Fibroblast of villous mesenchyme (primary cell): ENCODE results near the gene NDUFS6. TPM values are rescaled to one million over a fixed set of nuclear protein-coding genes. Genes with fewer than 3 reads are reported as not detected.
A peak's percentile ranks its signal among the peaks of the same experiment; 100 is the strongest.

Experiments used
- DNase-seq: peaks from one replicate; pipeline ENCODE4 v3.0.0-alpha.2; 2010; ENCODE audit warnings: low read depth
- H3K4me3 ChIP-seq: 2 replicates; pipeline ENCODE4 v1.5.1; 2011; ENCODE audit warnings: low read depth, mild to moderate bottlenecking, low read length
- CTCF ChIP-seq: IDR thresholded peaks from 2 replicates; pipeline ENCODE4 v1.5.1; 2012; ENCODE audit warnings: low read depth, mild to moderate bottlenecking, low read length; ENCODE audit not compliant: insufficient read depth
- total RNA-seq: library from RNA; depleted of rRNA; stranded (reverse); fragments of >200 nt; gene quantifications from 2 replicates; pipeline ENCODE4 v1.2.3, GENCODE V29; 2012

The NDUFS6 gene
- total RNA-seq, 1 donor: 22.9 TPM

DNA sequence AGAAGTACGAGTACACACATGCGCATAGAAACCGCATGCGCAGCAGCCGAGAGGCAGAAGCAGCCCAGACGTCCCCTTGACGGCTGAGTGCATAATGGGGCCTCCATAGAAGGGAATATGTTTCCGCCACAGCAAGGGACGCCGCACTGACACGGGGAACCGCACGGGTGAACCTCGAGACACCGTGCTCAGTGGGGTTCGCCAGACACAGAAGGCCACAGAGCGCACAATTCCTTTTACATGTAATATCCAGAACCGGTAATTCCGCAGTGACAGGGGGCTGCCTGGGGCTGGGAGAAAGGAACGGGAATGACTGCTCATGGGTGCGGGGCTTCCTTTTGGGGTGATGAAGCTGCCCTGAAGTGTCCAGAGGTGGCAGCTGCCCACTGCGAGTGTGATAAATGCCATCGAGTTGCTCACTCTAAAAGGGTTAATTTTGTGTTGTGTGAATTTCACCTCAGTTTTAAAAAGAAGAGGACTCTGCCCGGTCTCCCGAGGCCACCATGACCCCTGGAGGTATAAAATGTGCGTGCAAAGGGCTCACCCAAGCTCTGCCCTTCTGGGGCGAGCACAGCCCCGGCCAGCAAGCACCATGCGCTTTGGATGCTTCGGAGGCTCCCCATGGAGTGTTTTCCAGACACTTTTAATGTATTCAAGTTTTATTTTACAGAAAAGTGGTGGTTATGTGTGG is 31.3 kb upstream of the NDUFS6 start:
- TF ChIP-seq CTCF: no peak
- H3K4me3 ChIP-seq: no peak overlapping the region

GRCh38 chr5:1770443-1770802 is 30.8 kb upstream of the NDUFS6 start:
- DNase-seq: no peak
- no peak for TF ChIP-seq CTCF
- no peak overlapping the region for H3K4me3 ChIP-seq

More for the DNA sequence above, 31.3 kb upstream of the NDUFS6 start:
- DNase-seq: no peak

GRCh38 chr5:1771149-1772065 is 29.8 kb upstream of the NDUFS6 start:
- TF ChIP-seq CTCF: no peak
- no peak for DNase-seq
- H3K4me3 ChIP-seq: no peak overlapping the region

- peak; percentile 69 for DNase-seq
- no peak overlapping the region for H3K4me3 ChIP-seq
- TF ChIP-seq CTCF: peak; percentile 71
Observed at GRCh38 chr5:1772634-1773033, 28.6 kb upstream of the NDUFS6 start.

- no peak for TF ChIP-seq CTCF
- H3K4me3 ChIP-seq: no peak overlapping the region
- DNase-seq: no peak
Observed at GRCh38 chr5:1776831-1777230, 24.4 kb upstream of the NDUFS6 start.

- no peak overlapping the region for H3K4me3 ChIP-seq
- TF ChIP-seq CTCF: no peak
- no peak for DNase-seq
Observed at GRCh38 chr5:1777281-1778137, 23.7 kb upstream of the NDUFS6 start.
